Trophoblast cell (in vitro differentiated cells and primary cell): ENCODE results near the gene TM7SF3.

Experiments used
- DNase-seq, 2 donors: peaks; one replicate each; pipeline ENCODE4 v3.0.0-alpha.2; 2016
- H2AFZ ChIP-seq: 2 replicates; pipeline ENCODE4 v1.6.1; 2013; ENCODE audit warnings: low read length, moderate library complexity, mild to moderate bottlenecking; ENCODE audit not compliant: insufficient read depth, poor library complexity
- H2AK5ac ChIP-seq: 2 replicates; pipeline ENCODE4 v1.6.1; 2013; ENCODE audit warnings: mild to moderate bottlenecking, low read length
- H2BK120ac ChIP-seq: 2 replicates; pipeline ENCODE4 v1.6.1; 2013; ENCODE audit warnings: low read length, mild to moderate bottlenecking, moderate library complexity; ENCODE audit not compliant: insufficient read depth, poor library complexity
- H2BK12ac ChIP-seq: 2 replicates; pipeline ENCODE4 v1.6.1; 2013; ENCODE audit warnings: mild to moderate bottlenecking, low read length, moderate library complexity
- H2BK5ac ChIP-seq: 2 replicates; pipeline ENCODE4 v1.6.1; 2013; ENCODE audit warnings: low read length, low read depth, moderate library complexity, mild to moderate bottlenecking; ENCODE audit not compliant: poor library complexity
- H3K14ac ChIP-seq: 2 replicates; pipeline ENCODE4 v1.6.1; 2013; ENCODE audit warnings: mild to moderate bottlenecking, low read length
- H3K18ac ChIP-seq: 2 replicates; pipeline ENCODE4 v1.6.1; 2013; ENCODE audit warnings: mild to moderate bottlenecking, low read length
- H3K23ac ChIP-seq: 2 replicates; pipeline ENCODE4 v1.6.1; 2013; ENCODE audit warnings: low read length
- H3K27ac ChIP-seq: 2 replicates; pipeline ENCODE4 v1.5.1; 2013; ENCODE audit warnings: low read depth, mild to moderate bottlenecking, inconsistent platforms, low read length, moderate library complexity
- H3K27me3 ChIP-seq: 2 replicates; pipeline ENCODE4 v1.6.1; 2013; ENCODE audit warnings: inconsistent platforms, mild to moderate bottlenecking, low read length, moderate library complexity; ENCODE audit not compliant: insufficient read depth
- H3K36me3 ChIP-seq, 2 experiments: 1 replicate in 1 of 2; 2 replicates in 1 of 2; pipeline ENCODE4 v1.6.1; 2013; ENCODE audit warnings: low read length in 2 of 2, mild to moderate bottlenecking in 2 of 2, moderate library complexity in 1 of 2; ENCODE audit not compliant: insufficient read depth in 2 of 2, control insufficient read depth in 1 of 2
- H3K4ac ChIP-seq: 2 replicates; pipeline ENCODE4 v1.6.1; 2013; ENCODE audit warnings: low read depth, mild to moderate bottlenecking, low read length, moderate library complexity
- H3K4me1 ChIP-seq, 2 experiments: 1 replicate in 1 of 2; 2 replicates in 1 of 2; pipeline ENCODE4 v1.6.1; 2013; ENCODE audit warnings: low read length in 2 of 2, mild to moderate bottlenecking in 2 of 2, moderate library complexity in 1 of 2; ENCODE audit not compliant: insufficient read depth in 2 of 2, control insufficient read depth in 1 of 2
- H3K4me2 ChIP-seq: 2 replicates; pipeline ENCODE4 v1.6.1; 2013; ENCODE audit warnings: inconsistent platforms, mild to moderate bottlenecking, low read length, moderate library complexity
- H3K4me3 ChIP-seq: 2 replicates; pipeline ENCODE4 v1.5.1; 2013; ENCODE audit warnings: mild to moderate bottlenecking, low read depth, low read length, inconsistent platforms
- H3K79me1 ChIP-seq: one replicate; pipeline ENCODE4 v1.6.1; 2013; ENCODE audit warnings: low read length
- H3K79me2 ChIP-seq: 2 replicates; pipeline ENCODE4 v1.6.1; 2013; ENCODE audit warnings: low read length, mild to moderate bottlenecking; ENCODE audit not compliant: control insufficient read depth, insufficient read depth, poor library complexity
- H3K9ac ChIP-seq: 2 replicates; pipeline ENCODE4 v1.6.1; 2013; ENCODE audit warnings: mild to moderate bottlenecking, low read length
- H3K9me3 ChIP-seq: 2 replicates; pipeline ENCODE4 v1.6.1; 2013; ENCODE audit warnings: low read depth, mild to moderate bottlenecking, control low read depth, inconsistent platforms, low read length; ENCODE audit not compliant: insufficient read depth
- H4K12ac ChIP-seq: 2 replicates; pipeline ENCODE4 v1.6.1; 2013; ENCODE audit warnings: low read depth, mild to moderate bottlenecking, low read length, moderate library complexity
- H4K8ac ChIP-seq: 2 replicates; pipeline ENCODE4 v1.6.1; 2013; ENCODE audit warnings: low read depth, mild to moderate bottlenecking, low read length, moderate library complexity
- H4K91ac ChIP-seq: one replicate; pipeline ENCODE4 v1.6.1; 2013; ENCODE audit warnings: low read depth, mild to moderate bottlenecking, low read length, moderate library complexity
- WGBS: extraction: QIAGEN DNeasy Blood & Tissue Kit; methylation state at CpG from one replicate; pipeline ENCODE4 v1.1.7; 2013; ENCODE audit warnings: missing lambda C conversion rate; ENCODE audit not compliant: insufficient read length, insufficient coverage; ENCODE audit errors: extremely low coverage; 5-methylcytosine and 5-hydroxymethylcytosine counted together

Gene TM7SF3

DNA sequence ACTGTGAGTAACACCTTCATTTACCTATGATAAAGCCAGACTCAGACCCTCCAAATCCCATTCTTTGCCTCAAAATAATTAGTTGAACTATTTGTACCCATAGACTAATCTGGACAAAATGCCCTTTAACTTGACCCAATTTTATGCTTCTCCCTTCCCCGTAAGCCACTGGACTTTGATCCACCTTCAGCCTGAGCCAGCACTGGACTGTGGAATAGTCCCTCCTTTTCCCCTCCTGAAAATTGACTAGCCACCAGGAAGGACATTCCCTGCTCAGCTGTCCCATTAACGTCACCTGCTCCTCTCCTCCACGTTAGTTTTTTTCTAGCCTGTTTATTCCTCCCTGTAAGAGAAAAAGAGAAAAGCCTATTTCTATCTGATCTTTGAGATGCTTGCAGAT is 18.5 kb upstream of the TM7SF3 start:
- H4K8ac ChIP-seq = no peak overlapping the region
- H2AFZ ChIP-seq = no peak overlapping the region
- no peak overlapping the region for H3K27ac ChIP-seq
- no peak overlapping the region for H2BK5ac ChIP-seq
- H3K79me1 ChIP-seq = no peaks in the 10 kb centered on the region
- no peak overlapping the region for H3K18ac ChIP-seq
- no CpG with 5 or more reads among the region's 3 CpGs for WGBS
- no peaks in the 10 kb centered on the region for H3K27me3 ChIP-seq
- H2BK12ac ChIP-seq = no peak overlapping the region
- no peak overlapping the region for H3K9ac ChIP-seq
- no peak overlapping the region for H3K14ac ChIP-seq
- no peak overlapping the region for H2BK120ac ChIP-seq
- H3K9me3 ChIP-seq = no peaks in the 10 kb centered on the region
- no peaks in the 10 kb centered on the region for H3K4me1 ChIP-seq
- H4K91ac ChIP-seq = no peak overlapping the region
- H3K4ac ChIP-seq = no peak overlapping the region
- H2AK5ac ChIP-seq = no peak overlapping the region
- no peak overlapping the region for H3K23ac ChIP-seq
- H3K4me3 ChIP-seq = no peak overlapping the region
- H3K36me3 ChIP-seq = peaks cover 5 to 11% of the 10 kb centered on the region in 2 experiments
- no peaks in the 10 kb centered on the region for H3K79me2 ChIP-seq
- no peak overlapping the region for H3K4me2 ChIP-seq
- no peak for DNase-seq
- no peak overlapping the region for H4K12ac ChIP-seq

DNA sequence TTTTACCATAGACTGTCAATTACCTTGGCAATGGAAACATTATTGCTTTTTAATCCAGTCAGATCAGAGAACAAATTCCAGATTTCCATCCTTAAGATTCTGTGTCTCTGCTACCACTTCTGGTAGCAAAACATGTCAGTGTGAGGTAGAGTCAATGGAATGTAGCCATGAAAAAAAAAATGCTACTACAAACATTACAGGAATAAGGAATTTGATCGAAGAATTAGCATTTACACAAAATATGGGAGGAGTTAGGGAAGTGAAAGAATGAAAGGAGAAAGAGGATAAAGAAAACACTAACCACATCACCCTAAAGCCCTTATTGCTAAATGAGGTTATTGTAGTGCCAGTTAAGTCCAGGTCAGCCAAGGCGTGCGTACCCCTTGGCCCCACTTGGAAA is 17.3 kb upstream of the TM7SF3 start:
- Histone ChIP-seq H2BK5ac (no peak overlapping the region), H3K4me1 (no peaks in the 10 kb centered on the region), H3K36me3 (peaks cover 8 to 12% of the 10 kb centered on the region in 2 experiments), H4K8ac (no peak overlapping the region), H2AFZ (no peak overlapping the region), H2BK12ac (no peak overlapping the region), H3K79me2 (no peaks in the 10 kb centered on the region), H3K4ac (no peak overlapping the region), H2AK5ac (no peak overlapping the region), H3K18ac (no peak overlapping the region), H4K91ac (no peak overlapping the region), H3K79me1 (no peaks in the 10 kb centered on the region), H3K4me3 (no peak overlapping the region), H3K27me3 (no peaks in the 10 kb centered on the region), H3K27ac (no peak overlapping the region), H3K23ac (no peak overlapping the region), H3K4me2 (no peak overlapping the region), H3K14ac (no peak overlapping the region), H4K12ac (no peak overlapping the region), H3K9ac (no peak overlapping the region), H3K9me3 (no peaks in the 10 kb centered on the region), H2BK120ac (no peak overlapping the region)
- no peak for DNase-seq
- WGBS = no CpG with 5 or more reads among the region's 3 CpGs

DNA sequence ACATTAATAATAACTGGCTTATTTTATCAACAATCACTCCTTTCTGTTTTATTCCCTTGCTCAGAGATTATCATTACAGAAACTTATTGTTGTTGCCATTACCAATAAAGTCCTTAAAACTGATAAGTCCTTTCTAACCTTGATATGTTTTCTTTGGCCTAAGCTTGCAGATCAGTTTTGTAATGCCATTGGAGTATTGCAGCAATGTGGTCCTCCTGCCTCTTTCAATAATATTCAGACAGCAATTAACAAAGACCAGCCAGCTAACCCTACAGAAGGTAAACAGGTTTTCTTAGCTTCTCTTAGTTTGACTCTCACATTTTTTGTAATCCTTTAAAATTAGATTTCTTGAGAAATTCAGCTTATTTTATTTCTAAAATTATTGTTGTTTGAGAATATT is 12.1 kb upstream of the TM7SF3 start:
- H2BK12ac ChIP-seq = no peak overlapping the region
- no peak overlapping the region for H3K14ac ChIP-seq
- no peak for DNase-seq
- H4K91ac ChIP-seq = no peak overlapping the region
- peaks cover 2% of the 10 kb centered on the region for H3K79me1 ChIP-seq
- H3K9ac ChIP-seq = no peak overlapping the region
- H3K36me3 ChIP-seq = peaks cover 3 to 6% of the 10 kb centered on the region in 2 experiments
- H3K27ac ChIP-seq = no peak overlapping the region
- no peaks in the 10 kb centered on the region for H3K27me3 ChIP-seq
- H3K4me1 ChIP-seq = no peaks in the 10 kb centered on the region
- no peak overlapping the region for H3K4ac ChIP-seq
- no peak overlapping the region for H2BK120ac ChIP-seq
- no peak overlapping the region for H3K4me2 ChIP-seq
- H3K23ac ChIP-seq = no peak overlapping the region
- no peak overlapping the region for H2AFZ ChIP-seq
- H4K8ac ChIP-seq = no peak overlapping the region
- H3K9me3 ChIP-seq = no peaks in the 10 kb centered on the region
- no peak overlapping the region for H4K12ac ChIP-seq
- H3K18ac ChIP-seq = no peak overlapping the region
- peaks cover 5% of the 10 kb centered on the region for H3K79me2 ChIP-seq
- no peak overlapping the region for H2BK5ac ChIP-seq
- no peak overlapping the region for H3K4me3 ChIP-seq
- no peak overlapping the region for H2AK5ac ChIP-seq

DNA sequence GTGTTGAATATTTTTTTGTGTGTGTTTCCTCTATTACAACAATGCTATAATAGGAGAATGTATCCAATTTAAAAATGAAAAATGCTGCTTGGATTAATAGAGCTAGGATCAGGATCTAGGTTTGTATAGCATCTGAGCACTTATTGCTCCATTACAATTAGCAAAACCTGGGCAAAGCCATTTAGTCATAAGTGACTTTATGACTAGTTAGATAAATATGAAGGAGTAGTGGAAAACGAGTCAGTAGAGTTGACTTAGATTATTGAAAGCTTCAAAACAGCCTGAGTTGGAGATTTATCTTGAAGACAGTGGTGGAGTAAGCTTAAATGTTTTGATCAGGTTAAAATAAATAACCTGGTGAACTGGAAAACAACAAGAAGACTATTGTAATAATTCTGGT is 10.9 kb upstream of the TM7SF3 start:
- no peak overlapping the region for H3K4ac ChIP-seq
- H3K79me1 ChIP-seq = peaks cover 2% of the 10 kb centered on the region
- no peaks in the 10 kb centered on the region for H3K9me3 ChIP-seq
- H3K79me2 ChIP-seq = peaks cover 5% of the 10 kb centered on the region
- H2BK12ac ChIP-seq = no peak overlapping the region
- H4K12ac ChIP-seq = no peak overlapping the region
- no peak overlapping the region for H4K91ac ChIP-seq
- H3K27ac ChIP-seq = no peak overlapping the region
- no peak for DNase-seq
- no peak overlapping the region for H3K18ac ChIP-seq
- no peak overlapping the region for H2BK120ac ChIP-seq
- no peak overlapping the region for H3K4me2 ChIP-seq
- H3K4me1 ChIP-seq = no peaks in the 10 kb centered on the region
- H3K4me3 ChIP-seq = no peak overlapping the region
- no peak overlapping the region for H2AK5ac ChIP-seq
- H4K8ac ChIP-seq = no peak overlapping the region
- no peak overlapping the region for H2BK5ac ChIP-seq
- H3K23ac ChIP-seq = no peak overlapping the region
- H3K9ac ChIP-seq = no peak overlapping the region
- no peaks in the 10 kb centered on the region for H3K27me3 ChIP-seq
- H3K36me3 ChIP-seq = peaks cover 3 to 6% of the 10 kb centered on the region in 2 experiments
- H2AFZ ChIP-seq = no peak overlapping the region
- H3K14ac ChIP-seq = no peak overlapping the region
- WGBS = no CpG with 5 or more reads among the region's 1 CpG
